22Rv1 (cell line): Measurements from ENCODE around the gene DNTT.

Source experiments
- CTCF ChIP-seq: fragments of 450-650 bp; IDR thresholded peaks from 2 replicates; pipeline ENCODE4 v1.5.1; 2017; ENCODE audit warnings: mild to moderate bottlenecking
- ZFX ChIP-seq: fragments of 450-650 bp; IDR thresholded peaks from 2 replicates; pipeline ENCODE4 v1.6.1; 2017; ENCODE audit warnings: antibody characterized with exemption, borderline replicate concordance

- no peak for TF ChIP-seq CTCF
- no peak for TF ChIP-seq ZFX
Measured at GRCh38 chr10:96271016-96271815, 33.0 kb upstream of the DNTT start, which contains the start of gene BLNK.
